GM19468 (cell line): Measurements from ENCODE around the gene RUNX2.

Source experiments
- ATAC-seq: cut with Tn5 transposase; IDR thresholded peaks from one replicate; pipeline ENCODE4 v1.9.1; 2021; ENCODE audit warnings: mild to moderate bottlenecking, moderate library complexity, moderate number of reproducible peaks; ENCODE audit not compliant: unreplicated experiment; ENCODE audit errors: extremely low read depth

Gene RUNX2

DNA sequence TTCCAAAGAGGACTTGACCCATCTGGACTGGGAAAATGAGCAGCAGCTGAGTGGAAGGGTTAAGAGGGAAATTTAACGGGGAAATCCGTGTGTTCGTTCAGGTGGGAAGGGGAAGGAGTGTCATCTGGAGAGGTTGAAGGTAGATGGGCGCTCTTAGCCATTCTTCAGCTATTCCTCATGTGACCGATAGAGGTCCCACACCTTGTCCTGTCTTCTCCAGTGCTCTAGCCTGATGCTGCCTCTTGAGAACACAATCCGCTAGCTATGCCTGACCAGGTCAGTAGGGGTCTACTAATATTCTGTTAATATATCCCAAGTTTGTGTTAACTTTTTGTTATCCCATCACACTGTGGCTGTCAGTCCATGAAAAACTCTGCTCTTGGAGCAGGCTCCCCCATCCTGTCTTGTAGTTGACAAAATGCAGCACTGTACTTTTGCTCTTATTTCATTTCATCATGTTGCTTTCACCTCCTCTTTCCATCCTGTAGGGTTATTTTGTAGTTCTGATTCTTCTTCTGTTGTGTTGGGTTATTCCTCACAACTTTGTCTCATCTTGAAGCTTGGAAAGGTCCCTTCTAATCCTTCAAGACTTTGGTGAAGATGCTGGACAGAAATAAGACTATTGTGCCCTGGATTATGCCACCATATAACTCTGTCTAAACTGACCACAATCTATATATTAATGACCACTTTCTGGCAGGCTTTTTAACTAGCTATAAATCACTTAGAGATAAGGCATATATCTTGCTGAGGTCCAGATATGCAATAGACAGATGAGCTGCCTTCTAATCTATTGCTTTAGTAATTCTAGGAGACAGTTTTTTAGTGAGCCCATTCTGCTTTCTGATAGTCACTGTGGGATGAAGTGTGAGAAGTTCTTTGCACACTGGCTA is 173.0 kb downstream of the RUNX2 start:
- ATAC-seq, result no peak

- ATAC-seq, result no peak
These were observed 174.3 kb downstream of the RUNX2 start for GRCh38 chr6:45502456-45502855.

DNA sequence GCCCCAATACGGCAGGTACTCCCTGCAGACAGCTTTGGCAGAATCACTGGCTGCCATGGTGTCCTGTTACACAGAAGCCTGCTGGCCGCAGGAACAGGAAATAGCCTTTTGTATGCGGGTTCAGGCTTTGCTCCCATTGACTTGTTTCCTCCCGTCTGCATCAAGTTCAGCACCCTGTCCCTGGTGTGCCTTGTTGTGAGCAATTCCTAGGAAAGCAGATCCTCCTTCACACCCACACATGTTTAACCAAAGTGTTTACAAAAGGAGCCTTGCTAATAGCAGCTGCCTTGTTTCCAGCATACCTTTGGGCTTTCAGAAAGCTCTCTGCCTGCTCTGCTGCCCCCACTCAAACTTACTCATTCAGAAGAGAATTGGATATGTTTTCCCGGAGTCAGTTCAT is 176.8 kb downstream of the RUNX2 start:
- no peak for ATAC-seq

DNA sequence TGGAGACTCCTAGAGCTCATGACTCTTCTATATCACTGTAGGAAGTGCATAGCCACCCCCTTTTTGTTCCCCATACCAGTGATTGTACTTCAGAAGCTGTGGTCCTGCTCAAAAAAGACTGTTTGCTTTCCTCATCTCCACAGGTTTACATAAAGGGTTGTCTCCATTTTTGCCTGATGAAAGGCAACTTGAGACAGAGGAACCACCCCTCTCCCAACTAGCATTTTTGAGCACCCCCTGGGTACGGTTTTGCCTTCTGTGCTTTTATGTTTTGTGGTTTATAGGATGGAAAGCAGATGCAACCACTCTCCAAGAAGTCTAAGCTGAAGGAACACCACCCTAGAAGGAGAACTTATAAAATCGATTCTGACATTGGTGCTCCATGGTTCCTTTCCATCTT is 177.3 kb downstream of the RUNX2 start:
- ATAC-seq, result no peak

DNA sequence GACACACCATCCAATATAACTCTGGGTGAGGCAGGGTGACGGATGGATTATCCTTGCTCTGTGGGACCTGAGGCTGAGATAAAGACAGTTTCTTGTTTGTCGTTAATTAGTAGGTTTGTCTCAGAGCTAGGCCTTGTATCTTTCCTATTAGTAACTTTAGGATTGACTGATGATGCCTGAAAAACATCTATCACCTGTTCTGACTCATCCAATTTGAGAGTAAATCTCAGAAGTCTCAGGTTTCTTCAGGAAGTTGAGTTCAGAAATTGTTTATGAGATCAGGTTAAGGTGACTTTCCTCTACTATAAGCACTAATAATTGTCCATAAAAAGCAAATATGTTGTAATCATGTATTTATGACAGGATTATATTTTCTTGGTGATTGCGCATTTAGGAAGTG is 179.1 kb downstream of the RUNX2 start:
- no peak for ATAC-seq

GRCh38 chr6:45509426-45509825 is 181.3 kb downstream of the RUNX2 start:
- no peak for ATAC-seq

DNA sequence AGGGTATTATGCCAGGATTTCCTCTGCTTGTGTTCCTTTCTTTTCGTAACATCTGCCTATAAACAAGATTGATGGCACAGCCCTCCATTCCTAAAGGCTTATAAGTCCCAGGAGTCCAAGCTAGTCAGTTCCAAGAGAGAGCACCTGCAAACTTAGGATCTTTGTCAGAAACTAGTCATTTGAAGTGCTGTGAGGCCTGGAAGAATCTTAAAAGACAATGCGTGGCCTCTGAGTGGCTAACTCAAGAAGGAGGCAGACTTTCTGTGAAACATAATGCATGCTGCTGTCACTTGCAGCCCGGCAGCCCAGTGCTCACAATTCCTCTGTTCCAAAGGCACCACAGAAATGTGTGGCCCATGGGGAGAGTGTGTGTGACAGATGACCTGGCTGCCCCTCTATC is 184.6 kb downstream of the RUNX2 start:
- ATAC-seq, result no peak

GRCh38 chr6:45513213-45513618 is 185.1 kb downstream of the RUNX2 start:
- no peak for ATAC-seq

- ATAC-seq, result no peak
These were observed 185.7 kb downstream of the RUNX2 start for GRCh38 chr6:45513843-45514242.

GRCh38 chr6:45514454-45515230 is 186.5 kb downstream of the RUNX2 start:
- ATAC-seq, result no peak

GRCh38 chr6:45518013-45518720 is 190.0 kb downstream of the RUNX2 start:
- no peak for ATAC-seq

DNA sequence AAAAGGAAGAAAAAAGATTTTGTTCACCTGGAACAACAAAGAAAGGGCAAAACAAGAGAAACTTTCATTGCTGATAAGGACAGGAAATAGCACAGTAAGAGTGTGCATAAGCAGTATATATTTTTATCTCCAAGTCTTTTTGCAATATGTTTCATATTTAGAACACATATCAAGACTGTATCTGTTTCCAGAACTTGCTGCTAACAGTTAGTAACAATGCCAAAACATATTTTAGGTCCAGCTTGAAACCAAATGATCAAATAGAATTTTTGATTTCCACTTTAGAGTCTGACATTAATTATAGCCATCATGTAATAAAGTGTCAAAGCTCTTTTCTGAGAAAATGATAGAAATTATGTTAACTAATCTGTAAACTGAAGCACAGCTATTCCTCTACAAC is 193.1 kb downstream of the RUNX2 start:
- ATAC-seq, result no peak

- ATAC-seq, result no peak
These were observed 194.4 kb downstream of the RUNX2 start for GRCh38 chr6:45522486-45522885.

DNA sequence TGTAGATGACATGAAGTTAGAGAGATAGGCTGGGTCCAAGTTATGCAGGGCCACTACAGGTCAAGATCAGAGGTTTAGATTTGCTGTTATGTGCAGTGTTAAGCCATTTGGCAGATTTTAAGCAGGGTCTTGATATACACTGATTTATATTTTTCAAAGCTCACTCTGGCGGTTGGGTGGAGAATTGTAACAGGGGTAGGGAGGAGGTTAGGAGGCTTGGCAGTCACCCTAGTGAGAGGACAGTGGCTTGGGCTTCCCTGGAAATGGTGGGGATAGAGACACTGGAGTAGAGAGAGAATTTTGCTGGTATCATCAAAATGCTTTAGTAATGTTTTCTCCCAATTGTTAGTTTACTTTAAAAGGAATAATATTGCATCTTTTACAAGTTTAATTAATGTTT is 199.1 kb downstream of the RUNX2 start:
- no peak for ATAC-seq

DNA sequence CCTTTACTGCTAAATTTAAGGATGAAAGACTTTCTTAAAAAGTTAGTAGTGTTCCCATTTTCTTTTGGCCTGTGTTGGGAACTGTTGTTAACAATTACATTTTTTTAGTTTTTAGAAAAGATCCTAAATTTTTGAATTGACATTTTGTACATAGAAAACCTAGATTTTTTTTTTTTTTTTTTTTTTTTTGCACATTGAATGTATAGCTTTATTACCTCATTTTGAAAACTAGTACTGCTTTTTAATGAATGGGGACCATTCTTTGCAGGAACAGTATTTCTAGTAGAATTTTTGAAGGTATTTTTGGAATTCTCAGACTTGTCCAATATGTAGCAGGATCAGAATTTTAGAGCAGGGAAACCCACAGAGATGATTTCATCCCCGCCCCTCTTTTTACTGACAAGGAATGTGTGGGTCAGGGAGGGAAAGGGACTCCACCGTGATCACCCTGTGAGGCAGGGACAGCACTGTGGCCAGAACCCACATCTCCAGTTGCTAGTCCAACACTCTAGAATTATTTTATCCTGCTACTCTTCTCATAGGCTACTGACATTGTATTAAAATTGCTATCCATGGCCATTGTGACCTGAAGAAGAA is 204.0 kb downstream of the RUNX2 start:
- ATAC-seq, result no peak

DNA sequence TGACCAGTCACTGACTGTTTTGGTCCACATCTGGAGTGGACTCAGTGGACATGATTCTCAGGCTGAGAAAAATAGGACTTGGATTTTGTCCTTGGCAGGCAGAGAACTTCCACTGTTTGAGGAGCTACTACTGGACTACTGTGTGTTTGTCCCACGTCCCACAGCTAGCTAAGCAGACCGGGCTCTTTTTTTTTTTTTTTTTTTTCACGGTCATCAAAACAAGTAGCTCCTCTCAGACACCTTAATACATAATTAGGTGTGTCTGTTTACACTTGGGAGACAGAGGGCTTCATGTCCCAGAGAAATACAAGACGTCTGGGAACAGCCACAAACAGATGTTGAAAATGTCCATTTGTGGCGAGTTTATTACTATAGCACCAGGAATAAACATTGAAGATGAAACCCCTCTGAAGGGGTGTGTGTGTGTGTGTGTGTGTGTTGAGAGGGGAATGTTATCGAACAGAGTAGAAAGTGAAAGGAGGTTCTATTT is 204.6 kb downstream of the RUNX2 start:
- ATAC-seq, result no peak

GRCh38 chr6:45533386-45533785 is 205.3 kb downstream of the RUNX2 start:
- no peak for ATAC-seq

DNA sequence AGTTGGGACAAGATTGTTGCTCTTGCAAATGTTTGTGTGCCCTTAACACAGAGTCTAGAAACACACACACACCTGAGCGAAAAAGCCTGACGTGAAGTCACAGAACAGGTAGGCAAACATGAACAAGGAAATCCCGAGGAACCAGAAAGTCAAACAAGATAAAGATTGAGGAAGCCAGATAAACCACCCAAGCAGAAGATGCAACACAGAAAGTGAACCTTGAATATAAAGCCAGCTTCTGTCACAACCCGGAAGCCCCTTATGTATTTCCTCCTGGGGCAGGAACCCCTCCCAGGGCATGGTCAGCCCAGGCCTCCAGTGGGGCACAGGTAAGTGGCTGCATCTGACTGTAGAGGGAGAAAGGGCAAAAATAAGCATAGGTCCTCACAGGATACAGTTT is 207.8 kb downstream of the RUNX2 start:
- ATAC-seq, result no peak

GRCh38 chr6:45537539-45537938 is 209.4 kb downstream of the RUNX2 start:
- no peak for ATAC-seq
